ENCODE results near the gene TIPRL.
"Not testable (repeated sequence)": the region's sequence is repeated elsewhere in the genome, so short reads cannot be mapped to it uniquely, and the experiment has no call there.

The TIPRL gene

DNA sequence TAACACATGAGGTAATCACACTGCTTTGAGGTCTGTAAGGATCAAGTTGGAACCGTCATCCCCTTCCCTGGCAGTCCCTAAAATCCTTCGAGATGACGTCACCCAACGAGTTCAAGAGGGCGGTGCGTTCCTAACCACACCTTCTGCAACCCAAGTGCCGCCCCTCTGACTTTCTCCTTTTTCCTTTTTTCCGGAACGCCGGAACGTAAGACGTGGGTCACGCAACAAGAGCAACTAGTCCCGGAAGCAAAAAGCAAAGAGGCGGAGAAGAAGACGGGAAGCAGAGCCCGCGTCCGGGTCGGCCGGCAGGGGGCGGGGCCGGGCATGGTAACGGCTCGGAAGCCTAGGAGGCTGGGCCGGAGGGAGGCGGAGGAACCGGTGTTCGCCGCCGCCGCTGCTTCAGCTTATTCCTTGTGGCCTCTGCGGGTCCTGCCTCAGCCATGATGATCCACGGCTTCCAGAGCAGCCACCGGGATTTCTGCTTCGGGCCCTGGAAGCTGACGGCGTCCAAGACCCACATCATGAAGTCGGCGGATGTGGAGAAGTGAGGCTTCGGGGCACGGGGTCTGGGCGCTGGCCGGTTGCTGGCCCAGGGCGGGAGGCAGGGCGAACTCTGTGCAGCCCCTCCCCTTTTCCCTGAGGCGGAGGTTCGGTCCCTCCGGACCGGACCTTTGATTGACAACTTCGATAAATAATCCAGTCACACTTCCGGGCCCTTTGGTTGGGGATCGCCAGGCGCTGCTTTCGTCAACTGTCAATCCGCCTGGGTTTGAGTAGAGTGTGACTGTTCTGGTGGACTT, at the start of gene TIPRL:
Gene TIPRL, plus strand, starts transcription at position 325 of the 800 bp plus-strand sequence. Its CDS starts 116 bp downstream, at position 441.
- DNase-seq (ENCODE audit: low read depth) = peak; percentile 85

DNA sequence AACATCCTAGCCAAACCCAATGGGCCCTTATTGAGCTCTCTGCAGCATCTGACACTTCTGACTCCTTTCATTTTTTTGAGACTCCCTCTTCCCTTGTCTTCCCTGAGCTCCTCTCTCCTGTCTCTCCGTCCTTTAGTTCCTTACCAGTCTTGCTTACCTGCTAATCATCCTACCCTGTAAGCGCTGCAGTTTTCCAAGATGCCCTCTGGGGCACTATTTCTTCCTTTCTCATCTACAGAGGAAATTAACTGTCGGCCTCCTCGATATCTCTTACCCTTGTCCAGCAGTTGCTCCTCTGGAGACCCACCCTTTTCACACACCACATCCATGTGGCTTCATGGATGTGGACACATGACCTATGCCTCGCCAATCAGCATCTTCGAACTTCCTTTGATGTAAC, 48.8 kb upstream of the TIPRL start:
- DNase-seq (ENCODE audit: low read depth) = no peak

DNA sequence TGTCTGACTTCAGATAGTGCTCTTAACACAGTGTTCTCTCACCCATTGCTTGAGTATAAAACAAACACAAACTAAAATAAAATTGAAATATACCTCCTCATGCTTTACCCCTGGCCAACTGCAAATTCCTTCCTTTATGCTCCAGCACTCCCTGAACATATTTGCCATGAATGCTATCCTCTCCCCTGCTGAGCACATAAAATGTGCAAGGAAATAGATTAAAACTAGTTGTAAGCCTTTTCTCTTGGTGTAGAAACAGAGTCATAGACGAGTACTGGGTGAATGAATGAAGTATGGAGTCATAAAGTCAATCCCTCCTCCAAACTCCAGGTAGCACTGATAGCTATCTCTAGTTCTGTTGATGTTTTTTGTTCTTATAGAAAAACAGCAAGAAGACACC, 44.6 kb upstream of the TIPRL start:
- no peak for DNase-seq (ENCODE audit: low read depth)

DNA sequence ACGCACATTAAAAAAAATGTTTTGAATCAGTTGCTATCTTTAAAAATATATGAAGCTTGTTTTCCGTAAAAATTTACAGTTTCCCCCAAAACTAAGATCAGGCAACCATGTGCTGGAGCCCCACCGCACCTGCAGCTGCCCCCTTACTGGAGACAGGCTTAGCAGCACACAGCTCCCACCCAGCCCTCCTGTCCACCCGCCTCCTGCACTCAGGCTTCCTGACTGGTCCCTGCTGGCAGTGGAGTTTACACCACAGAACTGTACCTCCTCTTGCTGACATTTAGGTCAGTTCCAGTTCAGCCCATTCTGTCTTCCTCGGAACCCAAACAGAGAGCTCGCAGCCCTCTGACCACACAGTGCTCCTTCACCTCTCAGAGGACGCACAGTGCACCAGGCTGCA, 44.1 kb upstream of the TIPRL start:
- no peak for DNase-seq (ENCODE audit: low read depth)

DNA sequence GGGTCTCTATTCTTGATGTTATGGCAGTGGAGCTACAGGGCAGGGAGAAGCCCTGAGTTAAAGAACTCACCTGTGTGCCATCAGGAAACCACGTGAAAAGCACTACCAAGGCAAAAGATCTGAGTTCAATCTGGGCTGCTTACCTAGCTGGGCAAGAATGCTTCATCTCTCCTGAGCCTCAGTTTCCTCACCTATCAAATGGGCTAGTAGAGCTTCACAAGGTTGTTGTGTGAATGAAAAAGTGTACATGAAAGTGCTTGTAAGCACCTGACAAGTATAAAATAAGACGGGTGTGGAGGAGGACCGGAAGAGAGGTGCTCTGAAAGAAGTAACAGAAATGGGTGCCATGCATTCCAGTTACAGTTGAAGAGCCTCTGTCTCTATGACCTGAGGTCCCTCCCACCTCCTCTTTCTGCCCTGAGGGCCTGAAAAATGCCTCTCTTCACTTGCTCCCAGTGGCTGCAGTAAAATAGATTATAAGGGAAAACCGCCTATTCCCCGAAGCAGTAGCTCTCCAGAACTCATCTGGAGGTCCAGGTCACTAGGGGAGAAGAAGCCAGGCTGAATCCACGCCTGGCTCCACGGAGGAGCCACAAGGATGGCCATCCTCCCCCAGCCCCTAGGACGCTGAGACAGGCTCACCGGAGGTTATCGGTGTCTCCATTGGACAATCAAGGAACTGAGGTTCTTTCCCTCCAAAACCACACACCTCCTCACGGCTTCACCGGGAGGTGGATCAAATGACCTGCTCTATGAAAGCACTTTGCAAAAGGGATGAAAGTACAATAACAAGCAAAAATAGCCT, 43.4 kb upstream of the TIPRL start:
- DNase-seq (ENCODE audit: low read depth) = no peak

DNA sequence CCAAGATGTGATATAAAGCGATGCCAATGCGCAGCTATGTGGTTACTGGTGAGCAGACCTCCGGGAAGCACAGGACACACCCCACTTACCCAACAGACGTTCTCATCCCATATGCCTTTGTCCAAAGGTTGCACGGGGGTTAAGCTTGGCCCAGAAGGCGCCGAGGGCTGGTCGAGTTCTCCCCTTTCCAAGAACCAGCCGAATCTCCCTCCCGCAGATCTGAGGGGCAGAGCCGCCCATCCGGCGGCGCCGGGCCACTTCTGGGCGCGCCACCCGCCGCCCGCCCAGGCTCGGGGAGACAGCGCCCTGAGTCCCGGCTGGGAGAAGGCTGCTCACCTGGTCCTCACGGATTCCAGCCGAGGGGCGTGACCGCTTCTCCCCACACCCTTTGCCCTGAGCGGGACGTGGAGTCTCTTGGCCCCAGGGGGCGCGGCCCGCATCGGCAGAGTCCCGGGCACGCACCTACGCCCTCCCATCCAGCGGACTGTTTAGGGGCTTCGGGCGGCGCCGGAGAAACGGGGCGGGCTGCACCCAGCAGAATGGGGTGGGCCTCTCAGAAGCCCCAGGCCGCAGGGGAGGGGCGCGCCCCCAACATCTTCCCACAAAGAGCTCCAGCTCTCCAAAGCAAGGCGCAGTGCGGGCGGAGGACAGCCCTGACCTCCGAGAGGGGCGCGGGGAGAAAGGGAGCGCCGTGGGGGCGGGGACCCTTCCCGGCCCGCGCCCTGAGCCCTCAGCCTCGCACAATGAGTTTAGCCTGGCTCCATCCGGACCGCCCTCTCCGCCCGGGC, 42.6 kb upstream of the TIPRL start:
- DNase-seq (ENCODE audit: low read depth) = no peak

DNA sequence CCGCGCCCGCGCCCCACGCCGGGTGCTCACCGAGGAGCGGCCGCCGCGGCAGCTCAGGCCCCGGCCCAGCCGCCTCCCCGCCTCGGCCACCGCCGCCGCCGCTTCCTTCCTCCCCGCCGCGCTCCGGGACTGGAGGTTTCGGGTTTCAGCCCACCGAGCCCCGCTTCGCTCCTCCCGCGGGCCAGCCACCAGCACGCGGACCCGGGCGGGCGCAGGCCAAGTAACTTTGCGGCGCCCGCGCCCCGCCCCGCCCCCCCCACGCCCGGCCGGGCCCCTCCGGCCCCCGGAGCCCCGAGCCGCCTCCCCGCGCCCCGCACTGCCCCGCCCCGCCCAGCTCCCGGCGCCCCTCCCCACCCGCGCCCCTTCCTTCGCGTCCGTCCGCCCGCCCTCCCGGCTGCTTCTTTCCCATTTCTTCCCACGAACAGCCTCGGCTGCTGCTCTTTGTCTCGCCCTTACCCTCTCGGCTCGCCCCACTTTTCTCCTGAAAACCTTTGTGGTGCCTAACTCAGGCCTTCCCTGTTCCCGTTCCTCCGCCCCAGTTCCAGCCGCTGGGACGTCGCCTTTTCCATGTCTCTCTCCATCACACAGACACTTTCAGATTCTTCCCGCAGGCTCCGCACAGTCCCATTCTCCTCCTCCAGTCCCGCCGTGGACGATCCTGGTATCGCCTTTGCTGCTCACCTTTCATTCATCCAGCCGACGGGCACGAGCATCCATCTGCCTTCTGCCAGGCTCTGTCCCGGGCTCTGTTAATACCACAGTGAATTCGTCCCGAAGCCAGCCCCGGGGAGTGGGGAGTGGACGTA, 41.9 kb upstream of the TIPRL start, which contains the start of gene GPR161:
Gene GPR161, minus strand, starts transcription at position 222 of the 806 bp plus-strand sequence. CDS start 32,080 bp downstream, outside the sequence.
- no peak for DNase-seq (ENCODE audit: low read depth)

DNA sequence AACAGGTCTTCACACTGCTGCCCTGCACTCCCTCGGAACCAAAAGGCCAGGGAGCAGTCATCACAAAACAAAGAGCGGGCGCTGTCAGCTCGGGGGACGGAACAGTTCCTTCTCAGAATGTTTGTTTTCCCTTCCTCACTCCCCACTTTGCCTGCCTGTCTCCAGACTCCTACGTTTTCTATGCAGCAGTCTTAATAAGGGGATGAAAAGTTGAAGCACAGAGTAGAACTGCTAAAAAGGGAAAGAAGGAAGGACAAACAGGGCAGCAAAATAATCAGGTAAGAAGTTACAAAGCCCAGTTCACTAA, 41.3 kb upstream of the TIPRL start:
- no peak for DNase-seq (ENCODE audit: low read depth)

DNA sequence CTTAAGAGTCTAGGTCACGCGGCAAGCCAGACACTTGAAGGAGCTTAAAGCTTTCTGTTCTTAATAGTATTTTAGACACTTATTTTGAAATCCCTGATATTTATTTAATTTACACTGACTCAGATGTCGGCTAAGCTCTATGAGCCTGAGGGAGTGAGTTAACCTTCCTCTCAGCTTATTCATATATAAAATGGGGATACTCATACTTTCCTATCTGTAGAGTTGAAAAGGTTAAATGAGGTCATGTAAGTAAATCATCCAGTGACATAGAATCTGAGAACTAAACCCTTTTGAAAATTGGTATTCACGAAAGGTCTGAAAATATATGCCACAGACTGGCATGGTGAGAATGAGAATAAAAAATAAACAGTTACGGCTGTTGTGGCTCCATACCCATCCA, 40.6 kb upstream of the TIPRL start:
- no peak for DNase-seq (ENCODE audit: low read depth)

DNA sequence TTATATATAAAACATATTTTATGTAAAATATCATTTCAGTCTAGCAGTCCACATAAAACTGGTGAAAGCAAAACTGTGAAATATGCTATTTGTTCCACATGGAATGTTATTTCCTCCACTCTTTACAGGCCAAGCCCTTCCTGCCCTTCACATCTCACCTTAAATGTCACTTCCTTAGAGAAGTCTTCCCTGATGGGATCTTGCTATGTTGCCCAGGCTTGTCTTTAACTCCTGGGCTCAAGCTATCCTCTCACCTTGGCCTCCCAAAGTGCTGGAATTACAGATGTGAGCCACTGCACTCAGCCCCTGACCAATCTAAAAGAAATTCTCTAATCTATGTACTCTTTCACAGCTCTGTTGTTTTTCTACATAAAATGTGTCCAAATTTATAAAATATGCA, 39.7 kb upstream of the TIPRL start:
- no peak for DNase-seq (ENCODE audit: low read depth)

DNA sequence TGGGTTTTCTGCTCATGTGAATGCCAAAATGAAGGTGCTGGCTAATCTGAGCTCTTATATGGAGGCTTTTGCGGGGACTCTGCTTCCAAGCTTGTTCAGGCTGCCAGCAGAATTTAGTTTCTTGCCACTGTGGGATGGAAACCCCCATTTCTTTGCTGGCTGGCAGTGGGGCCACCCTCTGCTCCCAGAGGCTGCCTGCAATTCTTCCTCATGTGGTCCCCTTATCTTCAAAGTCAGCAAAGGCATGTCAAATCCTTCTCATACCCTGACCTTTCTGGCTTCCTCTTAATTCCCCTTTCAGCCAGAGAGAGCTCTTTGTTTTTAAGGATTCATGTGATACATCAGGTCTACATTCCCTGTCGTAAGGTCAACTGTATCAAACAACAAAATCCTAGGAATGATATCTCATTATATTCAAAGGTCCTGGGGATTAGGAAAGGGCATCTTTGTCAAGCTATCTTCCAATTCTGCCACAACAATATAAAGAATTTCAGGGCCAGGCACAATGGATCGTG, 36.8 kb upstream of the TIPRL start:
- no peak for DNase-seq (ENCODE audit: low read depth)

DNA sequence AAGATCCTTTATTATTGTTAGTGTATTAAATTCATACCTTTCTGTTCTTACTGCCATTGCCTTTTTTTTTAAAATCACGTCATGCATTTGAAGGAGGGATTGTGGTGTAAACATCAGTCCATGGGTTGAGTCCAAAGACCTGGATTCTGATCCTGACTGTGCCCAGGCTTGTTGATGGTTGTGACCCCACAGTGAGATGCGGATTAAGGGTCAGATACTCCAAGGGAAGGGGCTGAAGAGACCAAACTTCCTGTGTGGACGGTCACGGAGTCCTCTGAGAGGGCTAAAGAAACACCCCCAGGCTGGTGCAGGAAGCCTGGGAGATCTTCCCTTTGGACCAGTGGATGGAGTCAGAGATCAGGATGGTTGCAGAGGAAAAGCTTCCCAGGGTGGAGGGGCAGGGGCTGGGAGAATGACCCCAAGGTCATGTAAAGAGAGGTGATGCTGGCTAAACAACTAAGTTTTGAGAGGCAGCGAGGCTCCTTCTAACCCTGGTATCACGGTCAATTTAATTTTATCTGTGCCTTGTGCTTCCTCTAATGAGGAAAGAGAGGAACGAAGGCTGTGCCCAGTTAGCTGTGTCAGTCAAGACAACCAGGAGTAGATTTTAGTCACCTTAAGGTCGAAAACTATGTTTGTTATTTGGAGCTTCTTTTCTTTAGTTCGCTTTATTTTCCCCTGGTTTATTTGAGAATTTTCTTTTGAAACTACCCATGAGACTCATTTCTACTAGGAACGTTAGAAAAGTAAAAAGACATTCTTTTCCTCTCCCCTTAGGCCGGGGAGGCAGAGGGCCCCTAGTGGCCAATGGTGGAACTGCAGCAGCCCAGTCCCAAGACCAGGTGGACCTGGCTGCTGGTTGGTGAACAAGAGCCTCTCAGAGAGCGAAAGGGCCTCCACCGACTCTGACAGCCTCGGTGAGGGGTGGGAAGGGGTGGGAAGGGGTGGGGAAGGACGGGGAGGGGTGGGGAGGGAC, 33.3 kb upstream of the TIPRL start:
- DNase-seq (ENCODE audit: low read depth) = peak; percentile 73

DNA sequence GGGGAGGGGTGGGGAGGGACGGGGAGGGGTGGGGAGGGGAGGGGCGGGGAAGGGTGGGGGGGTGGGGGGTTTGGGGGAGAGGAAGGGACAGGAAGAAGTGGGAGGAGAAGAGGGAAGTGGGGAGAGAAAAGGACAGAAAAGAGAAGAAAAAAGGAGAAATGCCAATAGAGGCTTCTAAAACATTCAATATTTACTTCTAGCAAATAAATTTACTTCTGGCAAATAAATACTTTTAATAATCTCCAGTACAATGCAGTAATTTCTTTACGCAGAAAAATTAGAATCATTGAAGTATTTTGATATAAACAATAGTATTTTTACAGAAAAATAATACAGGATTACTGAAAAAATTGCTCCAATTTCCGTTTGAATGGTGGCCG, 32.6 kb upstream of the TIPRL start:
- DNase-seq (ENCODE audit: low read depth) = no peak

DNA sequence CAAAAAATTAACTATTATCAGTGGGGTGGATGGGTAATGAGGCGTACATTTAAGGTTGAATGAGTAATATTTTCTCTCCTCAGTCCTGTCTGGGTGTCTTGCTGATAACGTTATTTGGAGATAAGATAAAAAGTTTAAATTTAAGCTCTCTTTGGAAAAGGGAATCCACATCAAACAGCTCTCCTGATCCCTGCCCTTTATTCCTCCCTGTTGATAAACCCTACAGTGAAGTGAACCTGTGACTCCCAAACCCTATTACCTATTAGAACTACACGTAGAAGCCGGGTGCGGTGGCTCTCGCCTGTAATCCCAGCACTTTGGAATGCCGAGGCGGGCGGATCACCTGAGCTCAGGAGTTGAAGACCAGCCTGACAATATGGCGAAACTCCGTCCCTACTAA, 32.1 kb upstream of the TIPRL start:
- DNase-seq (ENCODE audit: low read depth) = no peak

DNA sequence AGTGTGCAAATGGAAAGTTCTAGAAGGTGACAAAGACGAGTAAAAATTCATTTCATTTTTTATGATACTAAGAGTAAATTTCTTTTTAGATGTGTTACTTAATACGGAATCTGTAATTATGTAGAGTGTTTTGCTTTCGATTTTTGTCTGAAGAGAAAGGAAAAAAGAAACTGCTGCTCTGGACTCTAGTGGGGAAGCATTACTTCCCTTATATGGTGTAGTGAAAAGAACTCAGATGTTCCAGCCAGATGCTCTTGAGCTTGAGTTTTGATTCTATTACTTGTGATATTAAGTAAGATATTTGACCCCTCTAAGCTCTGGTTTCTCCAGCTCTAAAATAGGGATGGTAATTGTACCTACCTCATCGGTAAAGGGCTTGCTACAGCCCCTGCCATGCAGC, 29.8 kb upstream of the TIPRL start:
- no peak for DNase-seq (ENCODE audit: low read depth)

DNA sequence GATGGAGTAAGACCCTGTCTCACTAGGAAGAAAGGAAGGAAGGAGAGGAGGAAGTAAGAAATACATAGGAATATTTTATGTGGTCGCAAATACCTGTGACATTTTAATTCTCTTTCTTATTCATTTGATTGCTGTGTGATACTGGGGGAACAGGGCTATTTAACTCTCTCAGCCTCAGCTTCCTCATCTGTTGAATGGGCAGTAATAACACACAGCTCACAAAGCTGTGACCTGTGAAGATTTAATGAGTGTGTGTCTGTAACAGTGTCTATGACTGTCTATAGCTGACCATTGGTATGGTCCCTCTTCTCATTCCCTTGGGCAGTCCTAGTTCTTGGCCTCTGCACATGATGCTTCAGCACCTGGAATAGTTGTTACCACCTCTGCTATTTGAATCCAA, 28.5 kb upstream of the TIPRL start:
- no peak for DNase-seq (ENCODE audit: low read depth)

DNA sequence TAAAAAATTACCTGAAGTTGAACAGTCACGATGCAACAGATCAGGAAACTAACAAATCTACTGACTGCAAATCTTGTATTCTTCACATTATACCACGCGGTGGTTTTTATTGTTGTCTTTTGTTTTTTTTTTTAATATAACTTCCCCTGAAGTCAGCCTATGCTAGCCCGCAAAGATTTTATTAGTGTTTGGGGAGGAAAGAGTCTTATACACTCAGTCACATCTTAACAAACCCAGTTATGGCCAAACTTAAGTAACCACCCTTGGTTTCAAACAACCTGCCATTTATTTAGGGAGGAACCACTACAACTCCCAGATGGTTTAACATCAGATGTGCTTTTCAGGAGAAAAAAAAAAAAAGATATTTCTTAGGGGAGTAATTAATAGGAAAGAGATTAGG, 26.8 kb upstream of the TIPRL start:
- DNase-seq (ENCODE audit: low read depth) = no peak

DNA sequence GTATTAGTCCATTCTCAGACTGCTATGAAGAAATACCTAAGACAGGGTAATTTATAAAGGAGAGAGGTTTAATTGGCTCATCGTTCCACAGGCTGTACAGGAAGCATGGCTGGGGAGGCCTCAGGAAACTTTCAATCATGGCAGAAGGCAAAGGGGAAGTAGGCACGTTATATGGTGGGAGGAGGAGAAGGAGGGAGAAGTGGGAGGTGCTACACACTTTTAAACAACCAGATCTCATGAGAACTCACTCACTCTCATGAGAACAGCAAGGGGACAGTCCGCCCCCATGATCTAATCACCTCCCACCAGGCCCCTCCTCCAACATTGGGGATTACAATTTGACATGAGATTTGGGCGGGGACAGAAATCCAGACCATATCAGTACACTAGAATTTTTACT, 24.1 kb upstream of the TIPRL start:
- not testable (repeated sequence) for DNase-seq (ENCODE audit: low read depth)

DNA sequence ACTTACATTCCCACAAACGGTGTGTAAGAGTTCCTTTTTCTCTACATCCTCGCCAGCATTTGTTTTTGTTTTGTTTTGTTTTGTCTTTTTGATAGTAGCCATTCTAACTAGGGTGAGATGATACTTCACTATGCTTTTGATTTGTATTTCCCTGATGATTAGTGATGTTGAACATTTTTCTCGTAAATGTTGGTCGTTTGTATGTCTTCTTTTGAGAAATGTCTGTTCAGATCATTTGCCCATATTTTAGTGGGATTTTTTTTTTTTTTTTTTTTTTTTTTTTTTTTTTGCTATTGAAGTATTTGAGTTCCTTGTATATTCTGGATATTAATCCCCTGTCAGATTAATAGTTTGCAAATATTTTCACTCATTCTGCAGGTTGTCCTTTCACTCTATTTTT, 22.9 kb upstream of the TIPRL start:
- no peak for DNase-seq (ENCODE audit: low read depth)

DNA sequence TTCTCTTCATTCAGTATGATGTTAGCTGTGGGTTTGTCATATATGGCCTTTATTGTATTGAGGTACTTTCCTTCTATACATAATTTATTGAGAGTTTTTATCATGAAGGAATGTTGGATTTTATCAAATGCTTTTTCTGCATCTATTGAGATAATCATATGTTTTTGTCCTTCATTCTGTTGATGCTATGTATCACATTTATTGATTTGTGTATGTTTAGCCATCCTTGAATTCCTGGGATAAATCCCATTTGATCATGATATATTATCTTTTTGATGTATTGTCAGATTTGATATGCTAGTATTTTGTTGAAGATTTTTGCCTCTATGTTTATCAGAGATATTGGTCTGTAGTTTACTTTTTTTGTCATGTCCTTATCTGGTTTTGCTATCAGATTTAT, 21.1 kb upstream of the TIPRL start:
- DNase-seq (ENCODE audit: low read depth) = no peak

Measured in stimulated activated CD8-positive, alpha-beta memory T cell treated with anti-CD3 and anti-CD28 coated beads, Interleukin-7, amount 100 ng/mL, for 24 hours (primary cell).